Vagina (tissue), 2 donors: ENCODE measurements around the gene OR10X1.

Experiments used
- CTCF ChIP-seq, 3 experiments: fragments of 450-650 bp in 2 of 3; fragments of 200-600 bp in 1 of 3; sonication (generic) in 1 of 3; IDR thresholded peaks; one replicate each; pipeline ENCODE4 v1.5.1; 2017 to 2019; ENCODE audit warnings: antibody characterized with exemption in 3 of 3, mild to moderate bottlenecking in 2 of 3, moderate library complexity in 2 of 3
- POLR2A ChIP-seq, 2 donors: fragments of 450-650 bp; IDR thresholded peaks; one replicate each; pipeline ENCODE4 v1.6.1; 2017; ENCODE audit warnings: antibody characterized with exemption in 2 of 2, mild to moderate bottlenecking in 2 of 2, moderate library complexity in 2 of 2
- POLR2AphosphoS5 ChIP-seq, 2 donors: sonication (generic); formaldehyde crosslinking; IDR thresholded peaks; one replicate each; pipeline ENCODE4 v1.9.0; 2017; ENCODE audit warnings: antibody characterized with exemption in 2 of 2, mild to moderate bottlenecking in 2 of 2, low read depth in 1 of 2; ENCODE audit not compliant: insufficient read depth in 1 of 2

GRCh38 chr1:158611916-158612315, 32.2 kb upstream of the OR10X1 start:
- no peak for TF ChIP-seq POLR2A (IDR thresholded peaks at IDR 0.05)
- no peak for TF ChIP-seq CTCF (IDR thresholded peaks at IDR 0.05)
- TF ChIP-seq POLR2AphosphoS5 (IDR thresholded peaks at IDR 0.05; ENCODE audit: insufficient read depth in 1 of 2, low read depth in 1 of 2), result no peak
